ENCODE measurements around the gene IGF1R. TPM values are rescaled to one million over a fixed set of nuclear protein-coding genes. Genes with fewer than 3 reads are reported as not detected.

Gene IGF1R
- total and polyA plus RNA-seq, 2 of the 13 experiments (the other 11 are each of a cell fraction or from before 2014, with no cell fraction given): 15.9 to 18.4 TPM

DNA sequence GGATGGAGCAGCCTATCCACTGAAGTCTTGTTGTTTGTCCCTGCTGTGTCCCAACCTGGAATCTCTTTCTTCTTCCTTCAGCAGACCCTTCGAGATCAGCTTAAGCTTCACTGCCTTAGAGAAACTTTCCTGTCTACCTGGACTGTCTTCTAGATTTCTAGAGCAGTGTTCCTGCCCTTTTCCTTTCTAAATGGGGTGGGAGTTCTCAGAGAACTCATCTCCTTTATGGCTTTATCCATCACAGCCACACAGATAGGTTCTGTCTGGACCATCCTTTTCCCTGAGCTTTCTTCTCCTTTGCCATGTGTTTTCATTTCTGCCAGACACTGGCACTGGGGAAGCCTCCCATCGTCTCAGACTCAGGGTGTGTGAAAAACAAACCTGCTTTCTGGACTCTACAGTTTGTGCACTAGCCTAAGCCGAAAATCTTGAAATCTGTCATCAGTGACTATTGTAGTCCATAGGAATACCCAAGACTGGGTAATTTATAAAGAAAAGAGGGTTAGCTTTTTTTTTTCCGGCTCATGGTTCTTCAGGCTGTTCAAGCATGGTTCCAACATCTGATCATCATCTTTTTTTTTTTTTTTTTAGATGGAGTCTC is 181.8 kb downstream of the IGF1R start:
- no peak overlapping the region for H3K4me2 ChIP-seq (ENCODE audit: low read depth, low read length)
- DNase-seq (ENCODE audit: low spot score) (no peak), FAIRE-seq (no peak), ATAC-seq (no peak)
- H3K79me2 ChIP-seq (ENCODE audit: insufficient read depth, low read length): peaks cover 8% of the 10 kb centered on the region
- H3K9ac ChIP-seq (ENCODE audit: insufficient read depth, low read depth, low read length): no peak overlapping the region
- no peaks in the 10 kb centered on the region for H3K4me1 ChIP-seq (ENCODE audit: insufficient read depth, low read length)
- intact Hi-C loops (cut with micrococcal nuclease; ENCODE audit: unreplicated experiment): no loop called here
- H3K27ac ChIP-seq (ENCODE audit: extremely low read length, insufficient read depth, low read length): no peak overlapping the region
- no peaks in the 10 kb centered on the region for H3K27me3 ChIP-seq (ENCODE audit: control insufficient read depth in 1 of 2, insufficient read depth in 2 of 2, low read length in 2 of 2)
- in situ Hi-C loops (cut with HindIII; ENCODE audit: extremely low pct_ligation_motif_present, low pct_unique_long_range_greater_than_20kb): no loop called here
- H3K4me3 ChIP-seq (replicated peaks in 1 of 3; ENCODE audit: insufficient read depth in 1 of 3, low read depth in 2 of 3, low read length in 3 of 3): no peak overlapping the region
- H3K9me3 ChIP-seq (ENCODE audit: low read length): peaks cover 37% of the 10 kb centered on the region
- H2AFZ ChIP-seq (ENCODE audit: low read length): no peak overlapping the region
- H3K36me3 ChIP-seq (replicated peaks in 1 of 2; ENCODE audit: control insufficient read depth in 1 of 2, insufficient read depth in 2 of 2, low read length in 2 of 2): peaks cover 2 to 3% of the 10 kb centered on the region in 2 experiments; a peak in 2 of 5 replicates
- 97% methylated on average over 4 of the region's 4 CpGs for WGBS (ENCODE audit: low lambda C conversion rate)
- TF ChIP-seq ZNF274 (CRISPR knock-in tag; IDR thresholded peaks at IDR 0.05) (peak; percentile 96), CBX5 (CRISPR knock-in tag; IDR thresholded peaks at IDR 0.05; ENCODE audit: borderline replicate concordance) (no peak)
- no TSS peak for BruUV-seq (replicated peaks)
- CTCF ChIA-PET (ENCODE audit: low intra/inter-chr PET ratio, low total read pairs): no interaction called here
- peaks cover 23% of the 10 kb centered on the region for H4K20me1 ChIP-seq (ENCODE audit: insufficient read depth, low read length)
- POLR2A ChIA-PET: no interaction called here

GRCh38 chr15:98834976-98835375 is 186.6 kb downstream of the IGF1R start:
- CTCF ChIA-PET (ENCODE audit: low intra/inter-chr PET ratio, low total read pairs): no interaction called here
- in situ Hi-C loops (cut with HindIII; ENCODE audit: extremely low pct_ligation_motif_present, low pct_unique_long_range_greater_than_20kb): no loop called here

More at GRCh38 chr15:98834976-98835375, 186.6 kb downstream of the IGF1R start:
- BruUV-seq (replicated peaks): no TSS peak
- TF ChIP-seq MAF1 (CRISPR knock-in tag; IDR thresholded peaks at IDR 0.05; ENCODE audit: borderline replicate concordance) (no peak), ZNF205 (CRISPR knock-in tag; IDR thresholded peaks at IDR 0.05) (no peak), CBX2 (IDR thresholded peaks at IDR 0.05; ENCODE audit: low read depth, low read length) (no peak), CBX2 (CRISPR knock-in tag; IDR thresholded peaks at IDR 0.05; ENCODE audit: low read depth) (no peak), ZNF607 (CRISPR knock-in tag; IDR thresholded peaks at IDR 0.05; ENCODE audit: borderline replicate concordance) (no peak), ZNF160 (CRISPR knock-in tag; IDR thresholded peaks at IDR 0.05) (no peak), AGO1 (IDR thresholded peaks at IDR 0.05; ENCODE audit: low read depth, low read length, poor library complexity, severe bottlenecking) (no peak)
- intact Hi-C loops (cut with micrococcal nuclease; ENCODE audit: unreplicated experiment): no loop called here
- Histone ChIP-seq H2AFZ (ENCODE audit: low read length) (no peak overlapping the region), H3K9ac (ENCODE audit: insufficient read depth, low read depth, low read length) (no peak overlapping the region), H3K27ac (ENCODE audit: extremely low read length, insufficient read depth, low read length) (no peak overlapping the region), H3K36me3 (replicated peaks in 1 of 2; ENCODE audit: control insufficient read depth in 1 of 2, insufficient read depth in 2 of 2, low read length in 2 of 2) (peaks cover 0 to 3% of the 10 kb centered on the region in 2 experiments; a peak in 2 of 5 replicates), H3K4me2 (ENCODE audit: low read depth, low read length) (no peak overlapping the region), H3K4me1 (ENCODE audit: insufficient read depth, low read length) (peaks cover 14% of the 10 kb centered on the region), H3K9me3 (ENCODE audit: low read length) (peaks cover 22% of the 10 kb centered on the region), H3K4me3 (replicated peaks in 1 of 3; ENCODE audit: insufficient read depth in 1 of 3, low read depth in 2 of 3, low read length in 3 of 3) (no peak overlapping the region), H3K27me3 (ENCODE audit: control insufficient read depth in 1 of 2, insufficient read depth in 2 of 2, low read length in 2 of 2) (no peaks in the 10 kb centered on the region), H4K20me1 (ENCODE audit: insufficient read depth, low read length) (peaks cover 64% of the 10 kb centered on the region), H3K79me2 (ENCODE audit: insufficient read depth, low read length) (peaks cover 8% of the 10 kb centered on the region)
- DNase-seq (ENCODE audit: low spot score) (no peak), FAIRE-seq (no peak), ATAC-seq (no peak)
- 89% methylated on average over 1 of the region's 1 CpG for WGBS (ENCODE audit: low lambda C conversion rate)
- POLR2A ChIA-PET: no interaction called here
